RWPE1 (cell line): ENCODE results near the gene CBR1.
A peak's percentile ranks its signal among the peaks of the same experiment; 100 is the strongest.
"Not testable (repeated sequence)": the region's sequence is repeated elsewhere in the genome, so short reads cannot be mapped to it uniquely, and the experiment has no call there.

Experiments
- CTCF ChIA-PET: fragments of 350-600 bp; sonication (Branson Sonifier 250); formaldehyde crosslinking; extraction: SDS; loops from one replicate; lab custom pipeline; 2021; lab: Yijun Ruan, JAX
- POLR2A ChIA-PET: fragments of 400-600 bp; formaldehyde crosslinking; extraction: SDS; loops from one replicate; lab custom pipeline; 2020; ENCODE audit warnings: antibody characterized with exemption; ENCODE audit not compliant: low non-redundant PET; lab: Yijun Ruan, JAX
- DNase-seq: peaks from one replicate; pipeline ENCODE4 v3.0.0; 2012; ENCODE audit warnings: low spot score
- H3K27ac ChIP-seq: fragments of 450-650 bp; 2 replicates; pipeline ENCODE4 v1.5.1; 2017
- TF ChIP-seq, protein P1 (sequence below): fragments of 450-650 bp; conservative IDR thresholded peaks from 2 replicates; pipeline ENCODE4 v1.5.1; 2017; ENCODE audit warnings: low read depth, mild to moderate bottlenecking

CBR1 gene

DNA sequence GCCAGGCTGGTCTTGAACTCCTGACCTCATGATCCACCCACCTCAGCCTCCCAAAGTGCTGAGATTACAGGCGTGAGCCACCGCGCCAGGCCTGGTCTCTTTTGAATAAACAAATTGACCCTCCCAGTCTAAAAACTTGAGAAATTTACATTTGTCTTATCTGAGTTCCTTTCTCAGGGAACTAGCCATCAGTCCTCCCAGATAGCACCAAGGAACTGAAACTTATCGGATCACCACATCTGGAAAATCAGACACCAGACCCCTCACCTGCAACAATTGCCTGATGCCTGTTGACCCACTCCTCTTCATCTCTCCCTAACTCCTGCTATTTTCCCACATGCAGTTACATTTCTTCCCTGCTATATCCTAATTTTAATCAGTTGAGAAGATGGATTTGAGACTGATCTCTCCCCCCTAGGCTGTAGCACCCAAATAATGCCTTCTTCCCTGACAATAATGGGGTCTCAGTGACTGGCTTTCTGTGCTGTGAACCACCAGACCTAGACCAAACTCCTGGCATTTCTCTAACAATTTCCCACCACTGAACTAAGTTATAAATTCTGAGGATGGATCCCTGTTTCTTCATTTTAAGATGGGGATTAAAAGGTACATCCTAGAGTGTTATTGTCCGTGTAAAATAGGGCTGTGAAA is 951 bp upstream of the CBR1 start:
- CTCF ChIA-PET: interaction anchor here (0.6 to 2.6 kb wide), 6 partner anchors 15 to 1536 kb away, joined by 3 to 17 read pairs (median 5); no protein-coding TSS in a partner anchor
- H3K27ac ChIP-seq: no peak overlapping the region
- TF ChIP-seq, protein P1, sequence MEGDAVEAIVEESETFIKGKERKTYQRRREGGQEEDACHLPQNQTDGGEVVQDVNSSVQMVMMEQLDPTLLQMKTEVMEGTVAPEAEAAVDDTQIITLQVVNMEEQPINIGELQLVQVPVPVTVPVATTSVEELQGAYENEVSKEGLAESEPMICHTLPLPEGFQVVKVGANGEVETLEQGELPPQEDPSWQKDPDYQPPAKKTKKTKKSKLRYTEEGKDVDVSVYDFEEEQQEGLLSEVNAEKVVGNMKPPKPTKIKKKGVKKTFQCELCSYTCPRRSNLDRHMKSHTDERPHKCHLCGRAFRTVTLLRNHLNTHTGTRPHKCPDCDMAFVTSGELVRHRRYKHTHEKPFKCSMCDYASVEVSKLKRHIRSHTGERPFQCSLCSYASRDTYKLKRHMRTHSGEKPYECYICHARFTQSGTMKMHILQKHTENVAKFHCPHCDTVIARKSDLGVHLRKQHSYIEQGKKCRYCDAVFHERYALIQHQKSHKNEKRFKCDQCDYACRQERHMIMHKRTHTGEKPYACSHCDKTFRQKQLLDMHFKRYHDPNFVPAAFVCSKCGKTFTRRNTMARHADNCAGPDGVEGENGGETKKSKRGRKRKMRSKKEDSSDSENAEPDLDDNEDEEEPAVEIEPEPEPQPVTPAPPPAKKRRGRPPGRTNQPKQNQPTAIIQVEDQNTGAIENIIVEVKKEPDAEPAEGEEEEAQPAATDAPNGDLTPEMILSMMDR: no peak
- POLR2A ChIA-PET: interaction anchor here (0.8 to 2.0 kb wide), 2 partner anchors 9 to 29 kb away, joined by 3 to 15 read pairs; partner anchors contain the start of gene SETD4
- DNase-seq: no peak

DNA sequence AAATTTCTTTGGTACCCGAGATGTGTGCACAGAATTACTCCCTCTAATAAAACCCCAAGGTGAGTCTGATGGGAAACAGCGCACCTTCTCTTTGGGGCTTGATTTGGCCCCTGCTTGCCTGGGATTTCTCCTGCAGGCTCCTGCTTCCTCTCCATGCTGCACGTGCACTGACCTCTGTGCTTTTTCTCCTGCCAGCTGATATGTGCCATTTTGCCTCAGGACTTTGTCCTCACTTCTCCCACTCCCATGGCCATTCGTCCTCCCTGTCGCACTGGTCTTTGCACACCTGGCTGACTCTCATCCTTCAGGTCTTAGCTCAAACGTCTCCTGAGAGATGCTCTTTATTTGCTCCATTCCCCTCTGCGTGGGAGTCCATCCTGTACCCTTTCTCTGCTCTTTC is 1.2 kb downstream of the CBR1 start:
- H3K27ac ChIP-seq: peak overlapping the region; percentile 44
- CTCF ChIA-PET: interaction anchor here (0.9 to 2.6 kb wide), 2 partner anchors 41 to 43 kb away, joined by 4 to 17 read pairs; no protein-coding TSS in a partner anchor
- POLR2A ChIA-PET: interaction anchor here (2.0 kb wide), 1 partner anchor 11 kb away, joined by 15 read pairs; the partner anchor contains the start of gene SETD4
- TF ChIP-seq, protein P1: no peak
- DNase-seq: no peak

DNA sequence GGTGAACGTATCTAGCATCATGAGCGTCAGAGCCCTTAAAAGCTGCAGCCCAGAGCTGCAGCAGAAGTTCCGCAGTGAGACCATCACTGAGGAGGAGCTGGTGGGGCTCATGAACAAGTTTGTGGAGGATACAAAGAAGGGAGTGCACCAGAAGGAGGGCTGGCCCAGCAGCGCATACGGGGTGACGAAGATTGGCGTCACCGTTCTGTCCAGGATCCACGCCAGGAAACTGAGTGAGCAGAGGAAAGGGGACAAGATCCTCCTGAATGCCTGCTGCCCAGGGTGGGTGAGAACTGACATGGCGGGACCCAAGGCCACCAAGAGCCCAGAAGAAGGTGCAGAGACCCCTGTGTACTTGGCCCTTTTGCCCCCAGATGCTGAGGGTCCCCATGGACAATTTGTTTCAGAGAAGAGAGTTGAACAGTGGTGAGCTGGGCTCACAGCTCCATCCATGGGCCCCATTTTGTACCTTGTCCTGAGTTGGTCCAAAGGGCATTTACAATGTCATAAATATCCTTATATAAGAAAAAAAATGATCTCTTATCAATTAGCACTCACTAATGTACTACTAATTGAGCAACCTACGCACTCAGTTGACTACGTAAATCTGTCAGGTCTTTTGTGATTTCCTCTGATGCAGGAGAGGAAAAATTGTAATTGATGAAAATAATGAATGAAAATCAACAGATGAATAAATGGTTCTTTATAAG is 2.8 kb downstream of the CBR1 start:
- TF ChIP-seq, protein P1: no peak
- no peak for DNase-seq
- ChIA-PET CTCF (interaction anchor here (0.5 to 0.8 kb wide), 3 partner anchors 8 to 626 kb away, joined by 3 to 5 read pairs (median 4); no protein-coding TSS in a partner anchor), POLR2A (no interaction called here)
- peak overlapping the region; percentile 34; the same call in 1 of the 2 replicates for H3K27ac ChIP-seq

DNA sequence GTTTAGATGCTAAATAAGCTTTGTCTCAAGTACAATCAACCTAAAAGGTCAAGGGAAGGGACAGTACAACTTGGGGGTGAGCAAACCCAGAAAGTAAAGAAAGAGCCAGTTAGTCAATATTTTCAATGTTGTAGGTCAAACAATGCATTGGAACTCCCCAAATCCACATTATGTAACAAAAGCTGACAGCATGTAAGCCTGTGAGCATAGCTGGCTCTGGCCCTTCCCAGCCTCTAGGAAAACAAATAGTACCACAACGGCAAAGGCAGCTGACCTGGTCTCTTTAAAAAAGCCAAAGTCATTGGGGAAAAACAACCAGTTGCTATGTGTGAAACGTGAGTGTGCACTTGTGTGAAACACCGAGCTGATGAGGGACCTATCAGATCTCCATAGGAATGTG is 3.4 kb downstream of the CBR1 start:
- POLR2A ChIA-PET: no interaction called here
- TF ChIP-seq, protein P1: no peak
- H3K27ac ChIP-seq: no peak overlapping the region
- DNase-seq: no peak
- CTCF ChIA-PET: interaction anchor here (0.7 to 0.8 kb wide), 2 partner anchors 40 to 50 kb away, joined by 3 to 4 read pairs; no protein-coding TSS in a partner anchor

DNA sequence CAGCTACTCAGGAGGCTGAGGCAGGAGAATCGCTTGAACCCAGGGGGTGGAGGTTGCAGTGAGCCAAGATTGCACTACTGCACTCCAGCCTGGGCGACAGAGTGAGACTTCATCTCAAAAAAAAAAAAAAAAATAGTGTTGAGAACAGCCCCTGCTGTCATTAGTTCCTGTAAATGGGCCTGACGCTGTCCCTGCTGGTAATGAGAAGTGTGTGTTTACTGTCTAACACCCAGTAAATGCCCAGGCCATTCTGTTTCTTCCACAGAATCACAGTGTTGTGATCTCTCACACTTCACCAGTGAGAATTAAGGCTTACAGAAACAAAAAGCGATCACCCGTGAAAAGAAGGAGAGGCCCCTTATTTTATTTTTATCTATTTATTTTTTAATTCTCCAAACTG is 4.1 kb downstream of the CBR1 start:
- CTCF ChIA-PET: interaction anchor here (0.7 kb wide), 1 partner anchor 49 kb away, joined by 3 read pairs; no protein-coding TSS in a partner anchor
- DNase-seq, H3K27ac ChIP-seq, POLR2A ChIA-PET: not testable (repeated sequence)

DNA sequence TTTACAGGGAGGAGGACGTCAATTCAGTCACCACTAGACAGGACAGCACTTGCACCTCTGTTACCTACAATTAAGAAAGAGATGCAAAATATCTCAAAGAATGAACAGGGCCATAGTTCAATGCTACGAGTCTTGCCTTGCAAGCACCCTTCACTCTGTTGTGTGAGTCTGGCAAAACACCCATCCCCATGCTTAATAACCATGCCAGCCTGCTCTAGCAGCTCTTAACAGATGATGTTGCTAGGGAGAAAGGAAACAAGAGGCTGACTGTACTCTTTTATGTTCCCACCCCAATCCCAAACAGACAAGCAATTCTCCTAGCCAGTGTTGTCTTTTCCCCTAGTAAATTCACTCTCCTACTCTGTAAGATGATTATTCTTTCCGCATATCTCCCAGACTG is 5.3 kb downstream of the CBR1 start:
- no peak overlapping the region for H3K27ac ChIP-seq
- ChIA-PET POLR2A (no interaction called here), CTCF (interaction anchor here (0.6 kb wide), 1 partner anchor 26 kb away, joined by 5 read pairs; no protein-coding TSS in a partner anchor)
- no peak for DNase-seq
- TF ChIP-seq, protein P1: no peak
